ENCODE measurements around the gene ERCC6L. TPM values are rescaled to one million over a fixed set of nuclear protein-coding genes. Genes with fewer than 3 reads are reported as not detected.
A peak's percentile ranks its signal among the peaks of the same experiment; 100 is the strongest.

ERCC6L gene
- total and polyA plus RNA-seq, 2 donors from 2014 or later: 0.16 TPM; not detected in 1

DNA sequence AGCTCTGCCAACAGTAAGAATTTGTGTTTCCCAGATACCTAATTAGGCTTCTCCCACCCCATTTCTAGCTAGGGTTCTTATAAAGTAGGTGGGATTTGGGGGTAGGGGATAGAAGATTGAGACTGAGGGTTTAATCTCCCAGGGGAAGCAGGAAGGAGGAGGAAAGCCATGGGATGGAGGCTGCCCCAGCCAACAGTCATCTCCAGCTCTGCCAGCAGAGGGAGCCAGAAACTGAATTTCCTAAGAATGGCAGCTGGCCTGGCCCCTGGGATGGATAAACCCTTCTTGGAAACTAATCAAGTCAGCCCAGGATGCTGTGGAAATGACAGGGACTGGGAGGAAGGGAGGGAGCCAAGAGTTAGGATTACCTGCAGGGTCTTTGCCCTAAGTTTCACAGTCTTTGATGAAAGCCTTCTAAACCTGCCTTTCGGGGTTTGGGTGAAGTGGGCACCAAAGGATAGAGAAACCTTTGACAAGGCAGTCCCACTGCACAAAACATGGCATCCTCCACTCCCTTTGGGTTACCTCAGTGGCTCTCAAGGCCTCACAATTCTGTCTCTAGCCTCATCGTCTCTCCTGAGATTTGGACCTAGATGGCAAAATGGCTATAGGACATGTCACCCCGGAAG, 6.7 kb upstream of the ERCC6L start:
- FAIRE-seq: no peak
- intact Hi-C loops (cut with DNase I): no loop called here
- no peaks in the 10 kb centered on the region for H3K36me3 ChIP-seq (ENCODE audit: control insufficient read depth in 2 of 3, insufficient read depth in 3 of 3, low read length in 3 of 3)
- H3K27me3 ChIP-seq (ENCODE audit: control insufficient read depth, insufficient read depth, low read length): no peaks in the 10 kb centered on the region
- H3K4me3 ChIP-seq (ENCODE audit: low read length in 3 of 3): no peak overlapping the region
- peaks cover 0 to 3% (median 0%) of the 10 kb centered on the region in 3 donors for H3K4me1 ChIP-seq (ENCODE audit: control insufficient read depth in 2 of 3, insufficient read depth in 2 of 3, low read depth in 1 of 3, low read length in 3 of 3)
- no peak overlapping the region for H3K27ac ChIP-seq (ENCODE audit: low read depth in 2 of 2, low read length in 2 of 2)
- peak in 4 of 5 donors; percentile 52 to 58 (median 56) for DNase-seq
- H3K9me3 ChIP-seq (ENCODE audit: control insufficient read depth in 2 of 3, insufficient read depth in 1 of 3, low read length in 3 of 3): no peaks in the 10 kb centered on the region
- no peak overlapping the region for H3K9ac ChIP-seq (ENCODE audit: low read length in 3 of 3)
- TF ChIP-seq, protein P1, sequence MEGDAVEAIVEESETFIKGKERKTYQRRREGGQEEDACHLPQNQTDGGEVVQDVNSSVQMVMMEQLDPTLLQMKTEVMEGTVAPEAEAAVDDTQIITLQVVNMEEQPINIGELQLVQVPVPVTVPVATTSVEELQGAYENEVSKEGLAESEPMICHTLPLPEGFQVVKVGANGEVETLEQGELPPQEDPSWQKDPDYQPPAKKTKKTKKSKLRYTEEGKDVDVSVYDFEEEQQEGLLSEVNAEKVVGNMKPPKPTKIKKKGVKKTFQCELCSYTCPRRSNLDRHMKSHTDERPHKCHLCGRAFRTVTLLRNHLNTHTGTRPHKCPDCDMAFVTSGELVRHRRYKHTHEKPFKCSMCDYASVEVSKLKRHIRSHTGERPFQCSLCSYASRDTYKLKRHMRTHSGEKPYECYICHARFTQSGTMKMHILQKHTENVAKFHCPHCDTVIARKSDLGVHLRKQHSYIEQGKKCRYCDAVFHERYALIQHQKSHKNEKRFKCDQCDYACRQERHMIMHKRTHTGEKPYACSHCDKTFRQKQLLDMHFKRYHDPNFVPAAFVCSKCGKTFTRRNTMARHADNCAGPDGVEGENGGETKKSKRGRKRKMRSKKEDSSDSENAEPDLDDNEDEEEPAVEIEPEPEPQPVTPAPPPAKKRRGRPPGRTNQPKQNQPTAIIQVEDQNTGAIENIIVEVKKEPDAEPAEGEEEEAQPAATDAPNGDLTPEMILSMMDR (IDR thresholded peaks at IDR 0.05; ENCODE audit: borderline replicate concordance, extremely low read depth, insufficient read depth): peak; percentile 73

- TF ChIP-seq, protein P1 (IDR thresholded peaks at IDR 0.05; ENCODE audit: borderline replicate concordance, extremely low read depth, insufficient read depth): no peak
- Histone ChIP-seq H3K36me3 (ENCODE audit: control insufficient read depth in 2 of 3, insufficient read depth in 3 of 3, low read length in 3 of 3) (no peaks in the 10 kb centered on the region), H3K27ac (ENCODE audit: low read depth in 2 of 2, low read length in 2 of 2) (no peak overlapping the region), H3K4me1 (ENCODE audit: control insufficient read depth in 2 of 3, insufficient read depth in 2 of 3, low read depth in 1 of 3, low read length in 3 of 3) (peaks cover 0 to 3% (median 0%) of the 10 kb centered on the region in 3 donors), H3K9ac (ENCODE audit: low read length in 3 of 3) (no peak overlapping the region), H3K9me3 (ENCODE audit: control insufficient read depth in 2 of 3, insufficient read depth in 1 of 3, low read length in 3 of 3) (no peaks in the 10 kb centered on the region), H3K27me3 (ENCODE audit: control insufficient read depth, insufficient read depth, low read length) (no peaks in the 10 kb centered on the region), H3K4me3 (ENCODE audit: low read length in 3 of 3) (no peak overlapping the region)
- intact Hi-C loops (cut with DNase I): no loop called here
- no peak for DNase-seq
- no peak for FAIRE-seq
Observed at GRCh38 chrX:72243472-72243871, 4.6 kb upstream of the ERCC6L start.

DNA sequence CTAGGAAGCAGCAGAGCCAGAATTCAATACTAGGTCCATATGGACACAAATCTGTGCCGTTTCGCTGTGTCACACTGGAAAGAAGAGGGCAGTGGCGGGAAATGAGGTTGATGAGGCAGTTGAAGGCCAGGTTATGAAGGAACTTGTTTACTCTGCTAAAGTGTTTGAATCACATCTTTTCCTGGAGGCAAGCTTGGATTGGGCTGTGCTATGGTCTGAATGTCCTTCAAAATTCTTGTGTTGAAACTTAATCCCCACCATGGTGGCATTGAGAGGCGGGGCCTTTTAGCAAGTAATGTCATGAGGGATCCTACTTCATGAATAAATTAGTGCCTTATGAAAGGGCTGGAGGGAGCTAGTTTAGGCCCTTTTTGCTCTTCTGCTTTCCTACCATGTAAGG, 2.1 kb upstream of the ERCC6L start:
- Histone ChIP-seq H3K9ac (ENCODE audit: low read length in 3 of 3) (no peak overlapping the region), H3K4me3 (ENCODE audit: low read length in 3 of 3) (no peak overlapping the region), H3K4me1 (ENCODE audit: control insufficient read depth in 2 of 3, insufficient read depth in 2 of 3, low read depth in 1 of 3, low read length in 3 of 3) (no peaks in the 10 kb centered on the region), H3K27me3 (ENCODE audit: control insufficient read depth, insufficient read depth, low read length) (no peaks in the 10 kb centered on the region), H3K27ac (ENCODE audit: low read depth in 2 of 2, low read length in 2 of 2) (no peak overlapping the region), H3K36me3 (ENCODE audit: control insufficient read depth in 2 of 3, insufficient read depth in 3 of 3, low read length in 3 of 3) (no peaks in the 10 kb centered on the region), H3K9me3 (ENCODE audit: control insufficient read depth in 2 of 3, insufficient read depth in 1 of 3, low read length in 3 of 3) (no peaks in the 10 kb centered on the region)
- TF ChIP-seq, protein P1 (IDR thresholded peaks at IDR 0.05; ENCODE audit: borderline replicate concordance, extremely low read depth, insufficient read depth): no peak
- FAIRE-seq: no peak
- intact Hi-C loops (cut with DNase I): no loop called here
- DNase-seq: no peak

DNA sequence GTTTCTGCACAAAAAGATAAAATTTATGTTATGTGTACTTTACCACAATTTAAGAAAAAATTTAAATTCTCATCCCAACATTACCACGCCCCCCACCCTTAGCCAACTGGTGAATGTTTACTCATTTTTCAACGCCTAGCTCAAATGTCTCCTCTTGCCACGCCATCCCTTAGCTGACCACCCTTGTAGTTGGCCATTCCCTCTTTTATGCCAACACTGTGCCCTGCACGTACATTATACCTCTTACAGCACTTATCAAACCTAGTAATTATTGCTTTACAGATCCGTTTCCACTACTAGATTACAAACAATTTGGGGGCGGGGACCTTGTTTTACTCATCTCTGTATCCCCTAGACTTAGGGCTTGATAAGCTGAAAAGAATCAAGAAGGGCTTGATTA, 644 bp downstream of the ERCC6L start:
- no peak overlapping the region for H3K9ac ChIP-seq (ENCODE audit: low read length in 3 of 3)
- DNase-seq (no peak), FAIRE-seq (no peak)
- no peak overlapping the region for H3K27ac ChIP-seq (ENCODE audit: low read depth in 2 of 2, low read length in 2 of 2)
- no peaks in the 10 kb centered on the region for H3K9me3 ChIP-seq (ENCODE audit: control insufficient read depth in 2 of 3, insufficient read depth in 1 of 3, low read length in 3 of 3)
- H3K4me1 ChIP-seq (ENCODE audit: control insufficient read depth in 2 of 3, insufficient read depth in 2 of 3, low read depth in 1 of 3, low read length in 3 of 3): no peaks in the 10 kb centered on the region
- H3K36me3 ChIP-seq (ENCODE audit: control insufficient read depth in 2 of 3, insufficient read depth in 3 of 3, low read length in 3 of 3): no peaks in the 10 kb centered on the region
- intact Hi-C loops (cut with DNase I): no loop called here
- TF ChIP-seq, protein P1 (IDR thresholded peaks at IDR 0.05; ENCODE audit: borderline replicate concordance, extremely low read depth, insufficient read depth): no peak
- no peak overlapping the region for H3K4me3 ChIP-seq (ENCODE audit: low read length in 3 of 3)
- no peaks in the 10 kb centered on the region for H3K27me3 ChIP-seq (ENCODE audit: control insufficient read depth, insufficient read depth, low read length)

Measured in kidney (tissue), 14 donors.